Urothelium cell line (cell line): ENCODE measurements around the gene ARID3C.
A peak's percentile ranks its signal among the peaks of the same experiment; 100 is the strongest.

ENCODE experiments used
- DNase-seq: peaks from one replicate; pipeline ENCODE4 v3.0.0; 2011; ENCODE audit warnings: low spot score, mixed read lengths
- FAIRE-seq: peaks from 2 replicates; lab custom pipeline; 2011; peaks lifted over from hg19 to GRCh38; lab: Jason Lieb, UNC

Gene ARID3C

GRCh38 chr9:34603610-34604231 is 25.1 kb downstream of the ARID3C start:
- FAIRE-seq: peak; percentile 85
- peak; percentile 87 for DNase-seq

GRCh38 chr9:34601937-34602573 is 26.8 kb downstream of the ARID3C start:
- FAIRE-seq (no peak), DNase-seq (no peak)

- FAIRE-seq (no peak), DNase-seq (no peak)
Observed at GRCh38 chr9:34600908-34601307, 28.0 kb downstream of the ARID3C start.

DNA sequence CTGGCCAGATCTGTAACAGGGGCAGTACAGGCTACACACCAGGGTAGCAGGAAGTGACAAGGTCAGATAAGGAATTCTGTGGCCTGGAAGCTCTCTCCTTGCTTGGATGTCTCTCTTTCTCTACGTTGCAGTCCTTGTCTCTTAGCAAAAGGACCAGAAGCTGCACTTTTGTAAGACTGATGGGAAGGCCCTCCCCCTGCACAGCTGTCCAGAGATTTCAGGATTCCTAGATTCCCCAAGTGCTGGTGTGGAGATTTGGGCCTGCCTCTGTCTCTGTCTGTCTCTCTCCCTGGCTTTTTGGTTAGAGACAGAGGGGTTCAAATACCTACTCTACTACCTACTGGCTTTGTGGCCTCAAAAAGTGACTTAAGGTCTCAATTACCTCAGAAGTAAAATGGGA is 29.3 kb downstream of the ARID3C start:
- DNase-seq: no peak
- FAIRE-seq: no peak

DNA sequence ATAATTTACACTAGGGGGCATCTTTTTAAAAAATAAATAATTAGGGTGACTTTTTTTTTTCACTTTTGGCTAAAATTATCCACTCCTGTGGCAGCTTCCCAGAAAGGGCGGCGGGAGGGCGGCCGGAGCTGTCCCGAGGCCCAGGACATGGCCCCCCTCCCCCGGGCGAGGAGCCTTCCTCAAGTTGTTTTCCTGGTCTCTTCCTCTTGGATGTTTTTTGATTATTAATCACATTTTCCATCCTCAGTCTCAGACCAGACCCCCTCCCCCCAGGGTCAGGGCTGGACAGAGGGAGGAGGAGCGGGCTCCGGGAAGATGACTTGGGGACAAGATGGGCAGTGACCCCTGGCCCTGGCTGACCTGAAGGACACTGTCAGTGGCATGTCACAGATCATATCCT is 34.7 kb downstream of the ARID3C start:
- FAIRE-seq (no peak), DNase-seq (no peak)

DNA sequence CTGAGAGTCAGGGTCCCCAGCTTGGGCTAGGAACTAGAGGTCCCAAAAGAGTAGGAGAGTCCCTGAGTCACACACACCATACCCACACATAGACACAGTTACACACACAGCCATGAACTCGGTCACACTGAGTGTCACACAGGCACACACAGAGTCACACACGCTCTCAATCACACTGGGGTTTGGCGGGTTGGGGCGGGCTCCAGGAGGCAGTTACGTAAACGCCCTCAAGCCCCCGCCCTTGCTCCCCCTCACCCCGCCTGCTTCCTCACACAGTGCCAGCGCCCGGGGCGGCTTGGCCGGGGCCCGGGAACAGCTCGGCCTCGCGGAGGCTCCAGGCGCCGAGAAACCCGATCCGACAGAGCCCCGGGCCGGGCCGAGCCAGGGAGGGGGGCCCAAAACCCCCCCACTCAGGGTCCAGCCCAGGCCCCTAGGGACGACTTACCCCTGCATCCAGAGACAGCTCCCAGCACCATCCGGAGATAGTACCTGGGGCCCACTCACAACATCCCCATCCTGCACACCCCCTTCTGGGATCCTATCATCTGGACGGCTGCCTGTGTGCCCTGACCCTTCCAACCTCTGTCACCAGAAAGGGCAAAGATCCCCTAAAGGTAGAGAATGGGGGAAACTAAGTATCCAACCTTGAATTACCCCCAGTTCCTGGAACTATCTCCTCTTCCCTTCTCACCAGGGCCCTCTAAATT is 35.8 kb downstream of the ARID3C start:
- DNase-seq (no peak), FAIRE-seq (peak; percentile 61)

DNA sequence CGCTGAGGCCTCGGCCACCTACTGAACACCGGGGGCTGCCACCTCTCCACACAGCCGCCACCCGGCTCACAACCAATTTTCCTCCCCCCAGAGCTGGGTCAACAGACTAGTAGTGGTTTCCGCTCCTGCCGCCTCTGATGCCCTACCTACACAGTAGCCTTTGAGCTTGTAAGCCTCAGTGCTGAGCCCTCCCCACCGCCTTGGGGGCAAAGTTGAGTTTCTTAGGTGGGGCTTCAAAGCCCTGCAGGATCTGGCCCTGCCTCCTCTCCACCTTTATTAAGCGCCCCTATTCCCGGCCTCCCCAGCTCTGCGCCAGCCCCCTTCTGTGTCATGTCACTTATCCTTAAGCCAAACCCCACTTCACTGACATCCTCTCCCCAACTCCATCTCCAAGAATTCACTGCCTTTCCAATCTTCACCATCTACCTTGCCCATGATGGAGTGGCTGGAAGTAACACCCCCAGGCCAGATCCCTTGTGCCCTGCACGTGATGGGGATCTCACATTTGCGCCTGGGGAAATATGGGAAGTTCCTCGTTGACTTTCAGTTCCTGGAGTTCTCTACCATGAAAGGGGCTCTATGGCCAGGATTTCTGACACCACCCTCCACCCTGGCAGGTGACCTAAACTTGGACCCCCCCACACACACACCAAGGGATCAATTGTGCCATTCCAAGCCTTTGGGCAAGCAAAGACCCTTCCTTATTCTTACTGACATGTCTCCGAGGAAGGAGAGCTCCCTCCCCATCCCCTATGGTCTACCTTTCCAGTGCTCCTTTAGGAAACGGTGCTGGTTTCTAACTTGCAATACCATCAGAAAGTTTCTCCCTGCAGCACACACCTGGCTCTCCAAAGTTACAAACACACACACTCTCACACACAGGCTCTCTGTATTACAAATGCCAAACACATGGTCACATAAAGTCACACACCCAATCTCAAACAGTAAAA is 36.7 kb downstream of the ARID3C start:
- DNase-seq: no peak
- FAIRE-seq: no peak

DNA sequence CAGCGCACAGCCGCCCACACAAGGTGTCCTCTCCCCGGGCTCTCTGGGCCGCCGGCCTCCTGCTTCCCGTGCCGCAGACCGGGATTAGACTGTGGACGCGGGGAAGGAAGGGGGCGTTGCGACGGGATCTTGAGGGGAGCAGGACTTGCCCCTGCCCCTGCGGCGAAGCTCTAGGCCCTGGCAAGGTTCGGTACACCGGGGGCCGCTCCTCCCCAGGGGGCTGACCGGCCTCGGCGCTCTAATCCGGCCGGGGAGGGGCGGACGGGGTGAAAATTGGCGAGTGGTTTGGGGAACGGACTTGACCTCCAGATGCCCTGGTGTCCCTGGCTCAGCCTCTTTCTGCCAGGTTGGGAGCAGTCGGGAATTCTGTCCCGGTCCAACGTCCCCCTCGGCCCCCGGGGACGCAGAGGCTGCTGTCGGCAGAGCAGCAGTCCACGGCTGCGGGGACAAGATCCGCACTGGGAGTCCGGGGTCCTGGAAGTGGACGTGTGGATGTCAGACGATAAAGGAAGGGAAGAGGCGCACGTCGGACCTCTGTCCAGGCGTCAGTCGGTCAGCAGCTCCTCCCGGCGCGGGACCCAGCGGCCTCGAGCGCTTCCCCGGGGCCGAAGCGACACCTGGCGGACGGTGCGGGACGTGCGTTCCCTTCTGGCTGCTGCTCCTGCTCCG is 37.5 kb downstream of the ARID3C start:
- DNase-seq (peak; percentile 93), FAIRE-seq (peak; percentile 96)

GRCh38 chr9:34590381-34591247 is 38.3 kb downstream of the ARID3C start:
- DNase-seq (peak; percentile 18), FAIRE-seq (peak; percentile 85)

DNA sequence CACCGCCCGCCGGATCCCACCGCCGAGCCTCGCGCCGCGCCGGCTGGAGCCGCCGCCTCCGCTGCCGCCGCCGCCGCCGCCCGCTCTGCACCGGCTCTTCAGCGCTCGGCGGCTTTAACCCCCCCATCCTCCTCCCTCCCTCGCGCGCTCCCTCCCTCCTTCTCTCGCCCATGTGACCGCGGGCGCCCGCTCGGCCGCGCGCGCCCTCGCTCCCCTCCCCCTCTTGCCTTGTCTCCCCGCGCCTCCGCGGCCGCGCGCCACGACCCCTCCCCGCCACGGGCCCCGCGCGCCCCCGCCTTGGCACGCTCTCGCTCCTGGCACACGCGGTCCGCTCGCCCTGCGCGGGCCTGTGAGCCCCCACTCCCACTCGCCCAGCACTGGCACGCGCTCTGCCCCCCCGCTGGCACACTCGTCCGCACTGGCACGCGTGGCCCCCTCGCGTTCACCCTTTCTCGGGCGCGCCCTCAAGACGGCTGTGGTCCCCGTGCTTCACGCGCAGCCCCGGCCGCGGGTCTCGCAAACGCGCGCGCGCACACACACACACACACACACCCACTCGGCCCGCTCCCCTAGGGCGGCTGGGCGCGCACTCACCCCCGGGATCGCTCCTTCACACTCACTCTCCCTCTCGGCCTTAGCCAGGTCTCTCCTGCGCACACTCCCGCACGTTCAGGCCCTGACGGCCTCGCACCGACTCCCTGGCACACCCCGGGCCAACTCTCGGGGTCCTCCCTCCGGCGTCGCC is 39.1 kb downstream of the ARID3C start, which contains the start of gene CNTFR:
Gene CNTFR (minus strand): TSS at position 89 of the 745 bp plus-strand sequence. CDS start 20,743 bp downstream, outside the sequence.
- peak; percentile 83 for DNase-seq
- FAIRE-seq: peak; percentile 92

- DNase-seq (no peak), FAIRE-seq (no peak)
Observed at GRCh38 chr9:34588671-34589635, 39.9 kb downstream of the ARID3C start.

DNA sequence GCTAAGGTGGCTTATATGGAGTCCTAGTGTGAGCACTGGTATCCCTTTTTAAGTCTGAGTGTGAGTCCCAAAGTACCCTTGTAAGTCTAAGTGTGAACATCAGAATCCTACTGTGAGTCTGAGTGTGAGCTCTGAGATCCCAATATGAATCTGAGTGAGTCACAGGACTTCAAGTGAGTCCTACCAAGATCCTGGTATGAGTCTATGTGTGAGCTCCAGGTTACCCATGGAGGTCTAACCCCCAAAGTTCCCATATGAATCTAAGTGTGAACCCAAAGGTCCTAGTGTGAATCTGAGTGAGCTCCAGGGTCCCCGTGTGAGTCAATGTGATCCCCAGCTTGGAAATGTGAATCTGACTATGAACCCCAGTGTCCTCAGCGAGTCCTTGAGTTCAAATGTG is 41.6 kb downstream of the ARID3C start:
- FAIRE-seq (no peak), DNase-seq (no peak)

DNA sequence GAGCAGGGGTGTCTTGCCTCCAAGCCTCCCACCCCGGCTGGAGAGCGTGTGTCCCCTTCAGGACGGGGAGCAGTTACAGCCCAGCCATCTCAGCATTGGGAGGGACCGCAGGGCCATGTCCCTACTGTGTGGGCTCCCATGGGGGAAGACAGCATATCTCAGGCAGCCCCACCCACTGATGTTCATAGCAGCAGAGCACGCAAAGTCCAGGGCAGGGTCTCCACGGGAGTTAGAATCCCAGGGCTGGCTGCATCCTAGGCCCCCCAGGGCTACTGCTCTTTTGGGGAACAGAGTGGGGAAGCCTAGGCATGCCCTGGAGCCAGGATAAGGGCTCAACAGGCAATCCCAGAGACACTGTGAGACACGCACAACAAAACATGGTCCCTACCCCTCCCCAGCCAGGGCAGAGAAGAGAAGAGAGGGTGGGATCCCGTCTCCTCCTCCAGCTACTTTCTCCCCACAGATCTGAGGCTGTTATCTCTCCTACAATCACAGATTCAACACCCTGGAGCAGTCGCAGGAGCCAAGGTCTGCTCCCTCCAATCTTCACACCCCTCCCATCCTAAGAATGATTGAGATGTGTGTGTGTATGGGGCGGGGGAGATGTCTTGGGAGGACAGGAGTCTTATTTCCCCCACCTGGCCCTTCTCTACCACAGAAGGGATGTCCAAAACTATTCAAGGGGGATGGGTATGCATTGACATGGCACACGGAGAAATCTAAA is 42.8 kb downstream of the ARID3C start:
- FAIRE-seq: no peak
- DNase-seq: no peak

DNA sequence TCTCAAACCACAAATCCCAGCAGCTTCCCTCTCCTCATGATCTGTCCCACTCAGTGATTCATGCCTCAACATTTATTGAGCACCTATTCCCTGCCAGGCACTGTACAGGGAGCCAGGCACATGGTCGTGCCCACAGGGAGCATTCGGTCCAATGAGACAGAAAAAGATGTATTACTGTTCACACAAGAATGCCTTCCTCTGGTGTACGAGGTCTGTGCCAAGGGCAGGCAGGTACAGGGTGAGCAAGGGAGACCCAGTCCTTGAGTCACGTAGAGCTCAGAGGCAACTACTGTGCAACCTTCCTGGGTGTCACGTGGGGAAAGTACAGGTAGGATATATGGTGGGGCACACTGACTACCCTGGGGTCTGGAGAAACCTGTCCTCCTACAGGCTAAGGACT is 43.9 kb downstream of the ARID3C start:
- DNase-seq (no peak), FAIRE-seq (no peak)

DNA sequence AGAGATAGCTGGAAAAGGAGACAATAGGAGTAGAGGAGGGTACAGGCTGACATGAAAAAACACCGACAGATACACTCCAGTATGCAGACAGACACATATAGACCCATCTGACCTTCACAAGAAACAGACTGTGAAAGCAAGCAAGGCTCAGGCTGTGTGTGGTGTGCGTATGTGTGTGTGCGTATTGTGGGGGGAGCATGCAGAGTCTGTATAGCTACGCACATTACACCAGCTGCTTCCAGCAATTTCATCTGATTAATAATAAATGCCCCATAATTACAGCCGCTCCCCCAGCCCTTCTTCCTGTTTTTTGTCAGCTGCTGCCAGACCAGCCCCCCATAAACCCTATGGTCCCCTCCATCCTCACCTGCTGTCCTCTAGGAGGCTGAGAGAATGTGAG is 46.1 kb downstream of the ARID3C start:
- no peak for DNase-seq
- FAIRE-seq: no peak

DNA sequence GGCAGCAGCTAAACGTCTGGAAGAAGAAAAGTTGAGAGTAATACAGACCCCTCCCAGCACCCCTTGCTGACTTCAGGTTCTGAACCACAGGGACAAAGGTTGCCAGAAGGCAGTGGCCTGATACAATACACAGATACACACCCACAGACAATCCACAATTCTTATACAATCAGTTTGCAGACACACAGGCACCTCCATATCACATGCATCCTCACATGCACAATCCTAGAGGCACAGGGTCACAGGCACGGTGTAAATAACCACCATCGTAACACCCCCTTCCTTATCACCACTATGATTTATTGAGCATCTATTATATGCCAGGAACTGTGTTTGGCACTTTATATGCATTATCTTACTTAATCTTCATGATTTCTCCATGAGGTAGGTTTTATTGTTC is 47.5 kb downstream of the ARID3C start:
- DNase-seq (no peak), FAIRE-seq (no peak)

DNA sequence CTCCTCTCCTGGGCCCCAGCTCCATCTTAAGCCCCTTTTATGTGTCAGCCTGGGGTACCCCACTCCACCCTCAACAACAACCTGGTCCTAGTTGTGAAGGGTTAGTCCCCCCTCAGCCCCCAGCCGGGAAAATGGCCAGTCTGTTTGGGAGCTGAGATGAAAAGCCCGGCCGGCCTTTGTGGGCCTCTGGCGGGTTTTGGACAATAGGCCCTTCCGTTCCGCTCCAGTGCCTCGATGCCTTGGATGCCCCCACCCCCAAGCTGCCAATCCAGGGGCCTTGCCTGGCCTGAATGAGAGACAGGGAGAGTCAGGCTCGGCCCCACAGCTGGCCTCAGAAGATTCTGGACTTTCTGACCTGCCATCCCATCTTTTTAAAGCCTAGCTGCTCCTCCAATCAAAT is 48.5 kb downstream of the ARID3C start:
- DNase-seq: no peak
- no peak for FAIRE-seq
